Mucosa of descending colon (tissue), 3 donors: ENCODE data around the gene USP34. TPM values are rescaled to one million over a fixed set of nuclear protein-coding genes. Genes with fewer than 3 reads are reported as not detected.

Experiments
- ATAC-seq: fragments of 200-7000 bp; cut with Tn5 transposase; one replicate; pipeline ENCODE4 v1.9.1; 2020; ENCODE audit warnings: mild to moderate bottlenecking, moderate library complexity
- DNase-seq, 3 donors: peaks; one replicate each; pipeline ENCODE4 v3.0.0-alpha.2; 2020
- H3K36me3 ChIP-seq: fragments of 200-600 bp; one replicate; pipeline ENCODE4 v1.8.0; 2021; ENCODE audit warnings: low read depth, mild to moderate bottlenecking
- H3K4me1 ChIP-seq: fragments of 200-600 bp; one replicate; pipeline ENCODE4 v1.8.0; 2021; ENCODE audit warnings: low read depth, mild to moderate bottlenecking
- H3K4me3 ChIP-seq: fragments of 200-600 bp; one replicate; pipeline ENCODE4 v1.8.0; 2021; ENCODE audit warnings: mild to moderate bottlenecking
- H3K9me3 ChIP-seq: fragments of 200-600 bp; one replicate; pipeline ENCODE4 v1.8.0; 2021; ENCODE audit warnings: mild to moderate bottlenecking
- intact Hi-C, 2 donors: fragments of 100-400 bp; cut with DNase I in 1 of 2; cut with micrococcal nuclease in 1 of 2; formaldehyde crosslinking; loops; one replicate each; pipeline versions ENCODE4 v1.11.0 to v1.11.1; 2022; cut with DNase I, micrococcal nuclease
- total RNA-seq, 3 donors: library from RNA; stranded (reverse); fragmentation: NEBNext Ultra II Directional in 2 of 3; extraction: Animal tissue kit (Norgen Biotek cat#: 25700) in 2 of 3; gene quantifications; one replicate each; pipeline versions ENCODE4 v1.2.1 to v1.2.4, GENCODE V29; 2021 to 2023
- TF ChIP-seq, protein P1 (sequence below): fragments of 200-600 bp; IDR thresholded peaks from one replicate; pipeline ENCODE4 v1.8.0; 2022; ENCODE audit warnings: antibody characterized with exemption, mild to moderate bottlenecking
- donor health status: DM: no; HTN: no; CAD: no; lungs with moderate emphysema.
- donor health status: DM: no; HTN: no; CAD: no.
- donor health status: DM: no; HTN: yes; CAD: no.

The USP34 gene
- total RNA-seq, 3 donors from 2014 or later, result 67.9 to 132 (median 88.4) TPM

DNA sequence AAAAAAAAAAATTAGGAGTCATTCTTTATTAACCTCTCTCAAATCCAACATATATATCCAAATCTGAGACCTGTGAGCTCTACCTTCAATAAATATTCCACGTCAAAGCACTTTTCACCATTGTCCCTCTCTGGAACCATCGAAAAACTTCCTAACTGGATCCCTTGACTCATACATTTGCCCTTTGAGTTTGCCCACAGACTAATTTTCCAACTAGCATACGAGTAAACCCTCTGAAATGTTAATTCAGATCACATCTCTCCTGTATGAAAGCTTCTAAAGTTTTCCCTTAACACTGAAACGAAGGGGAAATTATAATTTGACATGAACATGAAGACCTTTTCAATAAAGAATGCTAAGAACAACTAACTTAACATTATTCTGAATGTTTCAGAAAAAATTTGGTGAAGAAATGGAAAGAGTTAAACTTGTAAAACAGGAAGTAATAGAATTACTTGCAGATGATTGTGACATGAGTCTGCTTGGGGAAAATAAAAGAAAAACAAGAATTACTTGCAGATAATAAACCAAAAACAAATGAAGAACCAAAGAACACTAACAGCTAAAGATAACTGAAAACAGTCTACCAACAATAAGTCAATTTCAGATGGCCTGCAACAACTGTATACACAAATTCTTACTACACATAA lies 198.3 kb downstream of the USP34 start:
- Histone ChIP-seq H3K9me3 (no peaks in the 10 kb centered on the region), H3K4me1 (no peaks in the 10 kb centered on the region), H3K4me3 (no peak overlapping the region), H3K36me3 (no peaks in the 10 kb centered on the region)
- intact Hi-C loops, result no loop called here
- DNase-seq (no peak), ATAC-seq (no peak)
- TF ChIP-seq, protein P1, sequence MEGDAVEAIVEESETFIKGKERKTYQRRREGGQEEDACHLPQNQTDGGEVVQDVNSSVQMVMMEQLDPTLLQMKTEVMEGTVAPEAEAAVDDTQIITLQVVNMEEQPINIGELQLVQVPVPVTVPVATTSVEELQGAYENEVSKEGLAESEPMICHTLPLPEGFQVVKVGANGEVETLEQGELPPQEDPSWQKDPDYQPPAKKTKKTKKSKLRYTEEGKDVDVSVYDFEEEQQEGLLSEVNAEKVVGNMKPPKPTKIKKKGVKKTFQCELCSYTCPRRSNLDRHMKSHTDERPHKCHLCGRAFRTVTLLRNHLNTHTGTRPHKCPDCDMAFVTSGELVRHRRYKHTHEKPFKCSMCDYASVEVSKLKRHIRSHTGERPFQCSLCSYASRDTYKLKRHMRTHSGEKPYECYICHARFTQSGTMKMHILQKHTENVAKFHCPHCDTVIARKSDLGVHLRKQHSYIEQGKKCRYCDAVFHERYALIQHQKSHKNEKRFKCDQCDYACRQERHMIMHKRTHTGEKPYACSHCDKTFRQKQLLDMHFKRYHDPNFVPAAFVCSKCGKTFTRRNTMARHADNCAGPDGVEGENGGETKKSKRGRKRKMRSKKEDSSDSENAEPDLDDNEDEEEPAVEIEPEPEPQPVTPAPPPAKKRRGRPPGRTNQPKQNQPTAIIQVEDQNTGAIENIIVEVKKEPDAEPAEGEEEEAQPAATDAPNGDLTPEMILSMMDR, result no peak

DNA sequence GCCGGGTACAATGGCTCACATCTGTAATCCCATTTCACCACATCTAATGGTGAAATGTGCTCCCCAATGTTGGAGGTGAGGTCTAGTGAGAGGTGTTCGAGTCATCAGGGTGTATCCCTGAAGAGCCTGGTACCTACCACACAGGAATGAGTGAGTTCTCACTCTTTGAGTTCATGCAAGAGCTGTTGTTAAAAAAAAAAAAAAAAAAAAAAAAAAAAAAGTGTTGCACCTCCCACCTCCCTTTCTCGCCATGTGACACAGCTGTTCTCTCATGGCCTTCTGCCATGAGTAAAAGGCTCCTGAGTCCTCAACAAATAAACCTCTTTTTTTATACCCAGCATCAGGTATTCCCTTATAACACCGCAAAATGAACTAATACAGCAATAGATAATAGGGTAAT lies 202.6 kb downstream of the USP34 start:
- TF ChIP-seq, protein P1, result no peak
- no peak for ATAC-seq
- Histone ChIP-seq H3K4me1 (no peaks in the 10 kb centered on the region), H3K36me3 (no peaks in the 10 kb centered on the region), H3K4me3 (no peak overlapping the region), H3K9me3 (no peaks in the 10 kb centered on the region)
- intact Hi-C loops, result no loop called here
- DNase-seq, result no peak

DNA sequence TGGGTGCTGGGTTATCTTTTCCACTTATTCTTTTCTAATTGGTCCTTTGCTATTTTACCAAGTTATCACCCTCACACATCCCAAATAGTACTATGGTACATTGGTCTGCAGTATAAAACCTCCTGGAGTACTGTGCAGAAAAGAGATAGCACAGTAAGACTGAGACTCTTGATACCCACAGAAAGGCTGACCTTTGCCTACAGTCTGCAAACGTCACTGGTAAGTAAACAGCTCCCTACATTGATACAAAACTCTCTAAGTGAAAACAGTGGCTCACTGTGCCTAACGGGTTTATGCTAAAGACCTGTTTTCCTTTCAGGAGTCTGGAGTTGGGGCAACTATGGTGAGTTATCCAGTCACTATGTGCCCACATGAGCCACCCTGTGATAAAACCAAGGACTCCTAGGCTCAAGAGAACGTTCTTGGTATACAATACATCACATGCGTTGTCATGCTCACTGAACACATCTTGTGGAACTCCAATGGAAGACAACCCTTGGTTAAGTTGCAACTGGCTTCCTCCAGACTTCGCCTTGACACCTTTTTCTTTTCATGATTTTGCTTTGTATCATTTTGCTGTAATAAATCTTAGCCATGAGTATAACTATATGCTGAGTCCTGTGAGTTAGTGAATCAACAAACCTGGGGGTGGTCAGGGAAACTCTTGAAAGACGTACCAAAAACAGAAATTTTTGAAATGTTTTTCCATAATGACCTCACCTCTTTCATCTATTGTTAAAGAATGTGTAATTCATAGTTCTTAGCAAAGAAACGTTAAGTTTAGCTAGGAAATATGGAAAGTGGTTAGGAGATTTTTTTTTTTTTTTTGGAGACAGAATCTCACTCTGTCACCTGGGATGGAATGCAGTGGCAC lies 204.0 kb downstream of the USP34 start:
- intact Hi-C loops, result no loop called here
- TF ChIP-seq, protein P1, result no peak
- ATAC-seq (no peak), DNase-seq (no peak)
- no peaks in the 10 kb centered on the region for H3K4me1 ChIP-seq
- H3K4me3 ChIP-seq, result no peak overlapping the region
- no peaks in the 10 kb centered on the region for H3K9me3 ChIP-seq
- no peaks in the 10 kb centered on the region for H3K36me3 ChIP-seq

DNA sequence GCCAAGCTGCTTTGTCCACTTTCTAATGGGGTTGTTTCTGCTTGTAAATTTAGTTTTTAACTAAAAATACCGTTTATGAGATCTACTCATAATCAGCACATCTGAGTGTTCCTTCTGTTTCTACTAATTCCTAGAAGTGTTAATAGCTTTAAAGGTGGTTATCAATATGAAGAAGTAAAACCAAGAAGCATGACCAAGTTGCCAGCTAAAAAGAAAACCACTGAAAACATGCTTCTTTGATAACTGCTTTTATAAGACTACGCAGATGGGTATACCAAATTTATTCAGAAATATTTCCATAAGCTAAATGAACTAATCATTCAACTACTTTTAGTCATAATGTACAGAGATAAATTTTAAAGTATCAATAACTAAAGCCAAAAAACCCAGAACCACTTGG lies 207.1 kb downstream of the USP34 start:
- intact Hi-C loops, result no loop called here

DNA sequence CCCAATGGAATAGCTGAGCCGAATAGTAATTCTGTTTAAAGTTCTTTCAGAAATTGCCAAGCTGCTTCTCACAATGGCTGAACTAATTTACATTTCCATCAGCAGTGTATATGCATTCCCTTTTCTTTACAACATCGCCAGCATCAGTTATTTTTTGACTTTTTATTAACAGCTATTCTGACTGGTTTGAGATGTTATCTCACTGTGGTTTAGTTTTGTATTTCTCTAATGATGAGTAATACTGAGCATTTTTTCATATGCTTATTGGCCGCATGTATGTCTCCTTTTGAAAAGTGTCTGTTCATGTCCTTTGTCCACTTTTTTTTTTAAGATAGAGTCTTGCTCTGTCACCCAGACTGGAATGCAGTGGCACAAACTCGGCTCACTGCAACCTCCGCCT lies 208.2 kb downstream of the USP34 start:
- TF ChIP-seq, protein P1, result no peak
- no peak for DNase-seq
- Histone ChIP-seq H3K9me3 (no peaks in the 10 kb centered on the region), H3K36me3 (no peaks in the 10 kb centered on the region), H3K4me1 (no peaks in the 10 kb centered on the region), H3K4me3 (no peak overlapping the region)
- ATAC-seq, result no peak
- intact Hi-C loops, result no loop called here

More for the DNA sequence above, 207.1 kb downstream of the USP34 start:
- TF ChIP-seq, protein P1, result no peak
- H3K4me1 ChIP-seq, result no peaks in the 10 kb centered on the region
- no peaks in the 10 kb centered on the region for H3K36me3 ChIP-seq
- H3K9me3 ChIP-seq, result no peaks in the 10 kb centered on the region
- no peak overlapping the region for H3K4me3 ChIP-seq
- ATAC-seq (no peak), DNase-seq (no peak)
